Lung (tissue), 12 donors: Measurements from ENCODE around the gene ADAMTS2. TPM values are rescaled to one million over a fixed set of nuclear protein-coding genes. Genes with fewer than 3 reads are reported as not detected.

Experiments used
- ATAC-seq: fragments of 200-7000 bp; cut with Tn5 transposase; one replicate; pipeline ENCODE4 v1.9.1; 2020; ENCODE audit warnings: moderate number of reproducible peaks; ENCODE audit not compliant: insufficient read depth, low FRiP score
- DNase-seq, 3 donors: peaks; one replicate each; pipeline ENCODE4 v3.0.0-alpha.2; 2013 to 2017
- H3K27ac ChIP-seq, 2 donors: one replicate each; pipeline ENCODE4 v1.5.1; 2013; ENCODE audit warnings: mild to moderate bottlenecking in 2 of 2, moderate library complexity in 2 of 2, control low read depth in 1 of 2, inconsistent platforms in 1 of 2, low read depth in 1 of 2, low read length in 1 of 2
- H3K27me3 ChIP-seq, 3 donors: one replicate each; pipeline ENCODE4 v1.5.1; 2013; ENCODE audit warnings: low read length in 2 of 3; ENCODE audit not compliant: control insufficient read depth in 3 of 3, insufficient read depth in 3 of 3
- H3K36me3 ChIP-seq, 4 donors: one replicate each; pipeline ENCODE4 v1.5.1; 2013; ENCODE audit warnings: low read length in 4 of 4, mild to moderate bottlenecking in 1 of 4, moderate library complexity in 1 of 4; ENCODE audit not compliant: control insufficient read depth in 4 of 4, insufficient read depth in 4 of 4
- H3K4me1 ChIP-seq, 5 donors: one replicate each; pipeline ENCODE4 v1.5.1; 2013; ENCODE audit warnings: low read length in 5 of 5, mild to moderate bottlenecking in 2 of 5, moderate library complexity in 1 of 5; ENCODE audit not compliant: control insufficient read depth in 5 of 5, insufficient read depth in 5 of 5
- H3K4me3 ChIP-seq: one replicate; pipeline ENCODE4 v1.5.1; 2013; ENCODE audit warnings: mild to moderate bottlenecking, control low read depth, moderate library complexity
- H3K9ac ChIP-seq, 2 donors: one replicate each; pipeline ENCODE4 v1.5.1; 2013; ENCODE audit warnings: low read length in 2 of 2, control low read depth in 1 of 2; ENCODE audit not compliant: insufficient read depth in 1 of 2
- H3K9me3 ChIP-seq, 4 donors: one replicate each; pipeline ENCODE4 v1.5.1; 2013; ENCODE audit warnings: low read length in 3 of 4, mild to moderate bottlenecking in 1 of 4, moderate library complexity in 1 of 4; ENCODE audit not compliant: control insufficient read depth in 4 of 4, insufficient read depth in 3 of 4
- CTCF ChIP-seq: IDR thresholded peaks from 2 replicates; pipeline ENCODE4 v1.5.1; 2012; ENCODE audit warnings: mild to moderate bottlenecking; ENCODE audit errors: control extremely low read depth, extremely low read depth
- WGBS, 2 donors: extraction: QIAGEN DNeasy Blood & Tissue Kit; methylation state at CpG; one replicate each; pipeline ENCODE4 v1.1.7; 2013; 5-methylcytosine and 5-hydroxymethylcytosine counted together
- polyA plus RNA-seq, 2 donors: library from polyadenylated mRNA; stranded (reverse); fragments of 200-250 nt; gene quantifications; one replicate each; pipeline ENCODE4 v1.2.1, GENCODE V29; 2013
- total RNA-seq, 2 donors: library from RNA; depleted of rRNA in 1 of 2; stranded (reverse); fragments of >200 nt in 1 of 2; gene quantifications; one replicate each; pipeline ENCODE4 v1.2.1, GENCODE V29; 2014 to 2021
- donor health status: control.
- donor health status: control.
- donor health status: Bipolar disorder and iron deficiency.
- donor health status: healthy.
- donor health status: DM: yes; HTN: yes; CAD: no.

The ADAMTS2 gene
- total and polyA plus RNA-seq, 4 donors, result 9.3 to 45.5 (median 28.7) TPM

GRCh38 chr5:179295778-179296149, 49.5 kb downstream of the ADAMTS2 start:
- Histone ChIP-seq H3K4me3 (no peak overlapping the region), H3K27me3 (no peaks in the 10 kb centered on the region), H3K4me1 (peaks cover 0 to 20% (median 9%) of the 10 kb centered on the region in 5 donors), H3K9ac (no peak overlapping the region), H3K27ac (no peak overlapping the region), H3K36me3 (no peaks in the 10 kb centered on the region), H3K9me3 (peaks cover 0 to 8% (median 0%) of the 10 kb centered on the region in 4 donors)
- no peak for ATAC-seq
- no peak for TF ChIP-seq CTCF
- WGBS, 2 donors, result 66 to 79% methylated on average over 10 of the region's 10 CpGs
- DNase-seq, result no peak

GRCh38 chr5:179294891-179295777, 50.1 kb downstream of the ADAMTS2 start:
- no peak for TF ChIP-seq CTCF
- Histone ChIP-seq H3K27ac (no peak overlapping the region), H3K36me3 (no peaks in the 10 kb centered on the region), H3K9ac (no peak overlapping the region), H3K4me3 (no peak overlapping the region), H3K9me3 (peaks cover 0 to 8% (median 0%) of the 10 kb centered on the region in 4 donors), H3K27me3 (no peaks in the 10 kb centered on the region), H3K4me1 (peaks cover 0 to 14% (median 5%) of the 10 kb centered on the region in 5 donors)
- WGBS, 2 donors, result 71 to 82% methylated on average over 19 of the region's 19 CpGs
- ATAC-seq (no peak), DNase-seq (no peak)

DNA sequence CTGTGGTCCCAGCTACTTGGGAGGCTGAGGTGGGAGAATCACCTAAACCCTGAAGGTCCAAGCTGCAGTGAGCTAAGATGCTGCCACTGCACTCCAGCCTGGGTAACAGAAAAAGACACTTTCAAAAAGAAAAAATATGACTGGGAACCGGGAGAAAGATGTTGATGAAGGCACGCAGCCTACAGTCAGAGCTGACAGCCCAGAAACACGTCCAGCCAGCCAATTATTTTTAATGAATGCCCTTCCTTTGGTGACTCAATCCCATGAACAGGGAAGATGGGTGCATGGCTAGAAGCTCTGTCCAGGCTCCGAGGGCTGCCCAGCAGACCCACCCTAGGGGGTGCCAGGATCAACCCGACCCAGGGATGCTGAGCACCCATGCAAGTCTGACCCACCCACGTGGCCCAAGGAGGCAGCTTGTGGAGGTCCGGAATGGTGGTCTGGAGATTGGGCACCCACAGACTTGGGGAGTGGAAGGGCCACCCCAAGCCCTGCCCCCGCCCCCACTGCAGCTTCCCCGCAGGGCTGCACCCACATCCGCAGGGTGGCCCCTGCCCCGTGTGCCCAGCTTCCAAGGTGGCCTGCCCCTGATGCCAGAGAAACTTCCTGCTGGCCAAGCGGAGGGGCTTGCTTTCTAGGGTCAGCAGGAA, 51.0 kb downstream of the ADAMTS2 start:
- Histone ChIP-seq H3K36me3 (no peaks in the 10 kb centered on the region), H3K4me3 (no peak overlapping the region), H3K27me3 (no peaks in the 10 kb centered on the region), H3K9me3 (peaks cover 0 to 8% (median 0%) of the 10 kb centered on the region in 4 donors), H3K9ac (no peak overlapping the region), H3K27ac (no peak overlapping the region), H3K4me1 (peaks cover 0 to 13% (median 5%) of the 10 kb centered on the region in 5 donors)
- WGBS, 2 donors, result 85 to 91% methylated on average over 12 of the region's 12 CpGs
- DNase-seq (no peak), ATAC-seq (no peak)
- no peak for TF ChIP-seq CTCF
